ENCODE measurements around the gene VPS13C.

VPS13C gene

DNA sequence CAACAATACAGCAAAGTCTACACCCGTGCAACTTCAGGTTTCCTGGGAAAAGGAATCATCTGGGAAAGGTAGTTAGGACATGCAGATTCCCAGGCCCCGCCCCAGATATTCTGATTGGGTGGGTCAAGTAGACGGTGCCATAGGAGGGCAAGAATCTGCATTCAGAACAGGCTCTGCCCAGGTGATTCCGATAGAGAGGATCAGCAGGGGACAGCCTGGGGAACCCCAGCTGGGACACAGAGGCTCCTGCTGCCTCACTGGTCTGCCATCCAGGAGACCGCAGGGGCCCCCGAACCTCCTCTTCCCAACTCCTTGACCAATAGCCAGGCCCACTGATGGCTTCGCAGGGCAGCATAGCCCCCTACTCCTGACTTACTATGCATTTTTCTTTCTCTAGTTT, 243.4 kb downstream of the VPS13C start:
- DNase-seq (ENCODE audit: low read depth in 2 of 2), result no peak

DNA sequence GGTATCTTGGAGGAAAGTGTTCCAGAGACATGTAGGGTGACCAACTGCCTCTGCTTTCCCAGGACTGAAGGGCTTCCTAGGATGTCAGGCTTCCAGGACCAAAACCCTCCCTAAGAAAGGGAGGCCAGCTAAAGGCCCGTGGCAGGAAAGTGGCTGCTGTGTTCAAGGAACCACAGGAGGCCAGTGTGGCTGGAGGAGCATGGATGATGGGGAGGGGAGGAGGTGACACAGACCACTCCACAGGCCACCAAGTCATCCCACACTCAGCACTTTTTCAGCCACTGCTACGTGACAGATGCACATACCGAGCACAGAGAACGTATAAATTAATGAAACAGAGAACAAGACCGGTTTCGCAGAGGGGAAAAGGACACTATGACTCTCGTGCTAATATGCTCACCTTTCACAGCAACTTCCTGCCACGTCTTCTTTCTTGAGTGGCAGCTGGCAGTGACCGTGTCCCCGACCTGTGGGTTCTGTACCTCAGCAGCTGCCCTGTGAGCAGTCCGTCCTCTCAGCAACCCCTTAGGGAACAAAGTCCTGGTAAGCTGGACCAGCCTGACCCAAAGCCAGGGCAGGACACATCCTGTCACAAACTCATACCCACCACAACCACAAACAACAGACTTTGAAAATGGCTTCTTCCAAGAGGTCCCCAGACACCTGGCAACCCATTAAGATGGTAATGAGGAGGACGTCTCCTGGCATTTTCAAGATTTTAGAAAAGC, 244.7 kb downstream of the VPS13C start:
- no peak for DNase-seq (ENCODE audit: low read depth in 2 of 2)

DNA sequence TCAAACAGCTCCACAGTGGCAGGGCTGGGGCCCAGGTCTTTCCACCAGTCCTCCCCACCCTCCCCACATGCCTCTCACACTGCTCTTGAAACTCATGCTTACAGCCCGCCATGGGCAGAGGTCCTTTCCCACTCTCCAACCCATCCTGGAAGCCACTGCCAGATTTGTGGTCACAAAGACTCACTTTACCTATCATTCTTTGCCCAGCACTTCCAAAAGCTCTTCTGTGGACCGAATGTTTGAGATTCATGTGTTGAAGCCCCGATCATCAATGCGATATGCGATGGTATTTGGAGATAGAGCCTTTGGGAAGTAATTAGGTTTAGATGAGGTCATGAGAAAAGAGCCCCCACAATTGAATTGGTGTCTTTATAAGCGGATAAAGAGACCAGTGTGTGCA, 247.8 kb downstream of the VPS13C start:
- DNase-seq (ENCODE audit: low read depth in 2 of 2), result no peak

DNA sequence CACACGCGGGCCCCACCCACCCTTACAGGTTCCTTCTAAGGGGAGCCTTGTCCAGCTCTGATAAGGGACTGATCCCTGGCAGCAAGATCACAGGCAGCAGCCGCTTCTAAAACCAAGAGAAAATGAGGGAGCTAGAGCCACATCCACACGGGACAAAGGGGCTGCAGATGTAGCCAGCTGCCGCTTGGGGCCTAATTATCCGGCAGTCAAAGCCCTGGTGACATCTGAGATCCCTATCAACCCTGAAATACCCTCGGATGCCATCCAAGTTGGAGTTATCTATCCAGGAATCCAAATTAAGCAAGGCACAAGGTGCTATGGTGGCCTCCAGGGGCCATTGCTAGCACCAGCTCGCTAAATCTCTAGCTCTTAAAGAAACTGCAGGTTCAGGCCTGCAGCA, 248.3 kb downstream of the VPS13C start:
- no peak for DNase-seq (ENCODE audit: low read depth in 2 of 2)

DNA sequence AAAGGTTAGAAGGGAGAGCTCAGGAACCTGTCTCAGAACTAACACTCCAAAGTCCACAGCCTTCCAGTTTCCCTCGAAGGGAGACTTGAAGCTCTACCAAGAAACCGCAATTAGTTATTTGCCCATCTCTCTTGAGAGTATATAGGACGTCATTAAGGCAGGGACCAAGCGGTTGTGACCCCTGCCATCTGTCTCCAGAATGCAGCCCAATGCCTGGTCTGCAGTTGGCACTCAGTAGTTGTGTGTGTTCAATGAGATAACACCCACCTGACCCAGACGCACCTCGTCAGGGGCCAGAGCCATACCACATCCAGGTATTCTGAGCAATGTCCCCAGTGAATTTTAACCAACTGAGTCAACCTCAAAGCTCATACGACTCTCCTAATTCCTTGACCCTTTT, 251.0 kb downstream of the VPS13C start:
- no peak for DNase-seq (ENCODE audit: low read depth in 2 of 2)

DNA sequence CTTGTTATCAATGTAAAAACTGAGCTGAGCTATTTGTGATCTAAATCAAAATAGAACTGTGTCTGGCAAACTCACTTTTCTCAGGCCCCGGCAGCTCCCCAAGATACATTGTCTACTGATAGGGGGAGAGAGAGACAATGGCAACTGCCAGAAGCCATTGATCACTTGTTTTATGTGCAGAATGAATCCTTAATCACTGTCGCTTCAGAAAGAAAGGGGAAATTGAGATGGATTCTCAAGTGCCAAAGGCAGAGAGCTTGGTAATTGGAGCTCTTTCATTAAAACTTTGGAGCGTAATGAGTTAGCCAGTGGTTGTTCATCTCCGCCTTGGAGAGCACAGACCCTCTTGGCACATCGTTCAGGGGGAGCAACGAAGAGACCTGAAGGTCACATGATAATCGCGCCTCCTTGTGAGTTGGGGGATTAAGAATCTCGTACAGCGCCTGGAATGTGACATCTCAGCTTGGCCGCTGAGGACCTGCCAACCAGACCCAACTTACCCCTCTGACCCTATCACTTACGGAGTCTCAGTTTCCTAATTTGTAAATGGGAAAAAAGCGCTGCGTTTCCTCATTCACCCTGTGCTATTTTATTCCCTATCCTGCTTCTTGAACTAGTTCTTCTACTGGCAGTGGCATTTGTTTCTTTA, 252.8 kb downstream of the VPS13C start:
- no peak for DNase-seq (ENCODE audit: low read depth in 2 of 2)

Data from stimulated activated CD4-positive, alpha-beta T cell treated with anti-CD3 and anti-CD28 coated beads, Interleukin-4, amount 100 ng/mL, for 48 hours (primary cell).